SKM-1 (cell line): ENCODE data around the gene SPINT1.

Experiments used
- DNase-seq: peaks from one replicate; lab custom pipeline; 2025; ENCODE audit not compliant: unreplicated experiment; lab: John Stamatoyannopoulos, UW

The SPINT1 gene

GRCh38 chr15:40891810-40892446 is 48.1 kb downstream of the SPINT1 start:
- peak; percentile 25 for DNase-seq

- DNase-seq, result no peak
Observed at GRCh38 chr15:40892447-40893012, 48.7 kb downstream of the SPINT1 start.

- no peak for DNase-seq
Observed at GRCh38 chr15:40893019-40893670, 49.3 kb downstream of the SPINT1 start.

- DNase-seq, result peak; percentile 94
Observed at GRCh38 chr15:40893733-40894680, 50.2 kb downstream of the SPINT1 start, which contains the start of gene VPS18. Gene VPS18, plus strand, starts transcription at chr15:40894450. Its CDS starts 319 bp downstream, at chr15:40894769.

- DNase-seq, result peak; percentile 75
Observed at GRCh38 chr15:40894681-40895448, 51.0 kb downstream of the SPINT1 start.

GRCh38 chr15:40899536-40900207 is 55.8 kb downstream of the SPINT1 start:
- no peak for DNase-seq

- no peak for DNase-seq
Observed at GRCh38 chr15:40900256-40901052, 56.6 kb downstream of the SPINT1 start.

GRCh38 chr15:40901053-40901443 is 57.2 kb downstream of the SPINT1 start:
- no peak for DNase-seq

GRCh38 chr15:40902605-40903561 is 59.0 kb downstream of the SPINT1 start:
- peak; percentile 99 for DNase-seq

GRCh38 chr15:40904552-40905201 is 60.8 kb downstream of the SPINT1 start:
- no peak for DNase-seq

GRCh38 chr15:40906091-40906990 is 62.5 kb downstream of the SPINT1 start:
- DNase-seq, result no peak

- no peak for DNase-seq
Observed at GRCh38 chr15:40906991-40907802, 63.3 kb downstream of the SPINT1 start.
